Smooth muscle cell (in vitro differentiated cells): ENCODE data around the gene SPAG8. TPM values are rescaled to one million over a fixed set of nuclear protein-coding genes. Genes with fewer than 3 reads are reported as not detected.

Experiments used
- DNase-seq: peaks from one replicate; lab custom pipeline; 2025; ENCODE audit not compliant: unreplicated experiment; lab: John Stamatoyannopoulos, UW
- H2AFZ ChIP-seq: fragments of 200-600 bp; sonication (generic); 2 replicates; pipeline ENCODE4 v1.6.0; 2016; ENCODE audit warnings: antibody characterized with exemption, low read depth, mild to moderate bottlenecking
- H3F3A ChIP-seq: fragments of 200-600 bp; sonication (generic); 2 replicates; pipeline ENCODE4 v1.6.0; 2017; ENCODE audit warnings: antibody characterized with exemption, low read depth
- H3K27ac ChIP-seq: fragments of 200-600 bp; sonication (generic); 2 replicates; pipeline ENCODE4 v1.5.1; 2016; ENCODE audit warnings: low read depth, mild to moderate bottlenecking
- H3K27me3 ChIP-seq: fragments of 200-600 bp; sonication (generic); 2 replicates; pipeline ENCODE4 v1.6.1; 2016; ENCODE audit warnings: low read depth, mild to moderate bottlenecking
- H3K36me3 ChIP-seq: fragments of 200-600 bp; sonication (generic); 2 replicates; pipeline ENCODE4 v1.5.1; 2016; ENCODE audit warnings: low read depth
- H3K4me1 ChIP-seq: fragments of 200-600 bp; sonication (generic); 2 replicates; pipeline ENCODE4 v1.5.1; 2016; ENCODE audit warnings: low read depth
- H3K4me2 ChIP-seq: fragments of 200-600 bp; sonication (generic); 2 replicates; pipeline ENCODE4 v1.6.0; 2016; ENCODE audit warnings: mild to moderate bottlenecking
- H3K4me3 ChIP-seq: fragments of 200-600 bp; sonication (generic); 2 replicates; pipeline ENCODE4 v1.5.1; 2016; ENCODE audit warnings: mild to moderate bottlenecking
- H3K79me2 ChIP-seq: fragments of 200-600 bp; sonication (generic); 2 replicates; pipeline ENCODE4 v1.6.0; 2016; ENCODE audit warnings: low read depth, mild to moderate bottlenecking
- H3K9ac ChIP-seq: fragments of 200-600 bp; sonication (generic); 2 replicates; pipeline ENCODE4 v1.6.0; 2016; ENCODE audit warnings: low read depth
- H3K9me3 ChIP-seq: fragments of 200-600 bp; sonication (generic); replicated peaks from 2 replicates; pipeline ENCODE4 v1.5.1; 2016; ENCODE audit warnings: low read depth
- H4K20me1 ChIP-seq: fragments of 200-600 bp; sonication (generic); 2 replicates; pipeline ENCODE4 v1.6.0; 2016; ENCODE audit warnings: low read depth
- WGBS: methylation state at CpG from one replicate; pipeline ENCODE4 v1.1.7; 2016; ENCODE audit warnings: low lambda C conversion rate; 5-methylcytosine and 5-hydroxymethylcytosine counted together
- polyA plus RNA-seq: library from polyadenylated mRNA; unstranded; fragments of >200 nt; fragmentation: Nextera tagmentation; extraction: Ambion mirVana; gene quantifications from 2 replicates; pipeline ENCODE4 v1.2.1, GENCODE V29; 2016
- total RNA-seq: library from RNA; depleted of rRNA; stranded (reverse); fragments of >200 nt; gene quantifications from 2 replicates; pipeline ENCODE4 v1.2.3, GENCODE V29; 2014
- TF ChIP-seq, protein P1 (sequence below): fragments of 200-600 bp; sonication (generic); IDR thresholded peaks from 2 replicates; pipeline ENCODE4 v1.5.1; 2017; ENCODE audit warnings: borderline replicate concordance, mild to moderate bottlenecking, antibody characterized with exemption; ENCODE audit not compliant: insufficient read depth, poor library complexity, severe bottlenecking

Gene SPAG8
- total and polyA plus RNA-seq, 2 experiments from 2014 or later = 1.2 TPM; not detected in 1

GRCh38 chr9:35810122-35810521 lies 1.9 kb downstream of the SPAG8 start:
- H4K20me1 ChIP-seq = no peaks in the 10 kb centered on the region
- DNase-seq = no peak
- H3K9ac ChIP-seq = no peak overlapping the region
- no peaks in the 10 kb centered on the region for H3K27me3 ChIP-seq
- no peak overlapping the region for H3K4me3 ChIP-seq
- TF ChIP-seq, protein P1, sequence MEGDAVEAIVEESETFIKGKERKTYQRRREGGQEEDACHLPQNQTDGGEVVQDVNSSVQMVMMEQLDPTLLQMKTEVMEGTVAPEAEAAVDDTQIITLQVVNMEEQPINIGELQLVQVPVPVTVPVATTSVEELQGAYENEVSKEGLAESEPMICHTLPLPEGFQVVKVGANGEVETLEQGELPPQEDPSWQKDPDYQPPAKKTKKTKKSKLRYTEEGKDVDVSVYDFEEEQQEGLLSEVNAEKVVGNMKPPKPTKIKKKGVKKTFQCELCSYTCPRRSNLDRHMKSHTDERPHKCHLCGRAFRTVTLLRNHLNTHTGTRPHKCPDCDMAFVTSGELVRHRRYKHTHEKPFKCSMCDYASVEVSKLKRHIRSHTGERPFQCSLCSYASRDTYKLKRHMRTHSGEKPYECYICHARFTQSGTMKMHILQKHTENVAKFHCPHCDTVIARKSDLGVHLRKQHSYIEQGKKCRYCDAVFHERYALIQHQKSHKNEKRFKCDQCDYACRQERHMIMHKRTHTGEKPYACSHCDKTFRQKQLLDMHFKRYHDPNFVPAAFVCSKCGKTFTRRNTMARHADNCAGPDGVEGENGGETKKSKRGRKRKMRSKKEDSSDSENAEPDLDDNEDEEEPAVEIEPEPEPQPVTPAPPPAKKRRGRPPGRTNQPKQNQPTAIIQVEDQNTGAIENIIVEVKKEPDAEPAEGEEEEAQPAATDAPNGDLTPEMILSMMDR = no peak
- no peak overlapping the region for H2AFZ ChIP-seq
- H3K4me1 ChIP-seq = peaks cover 9% of the 10 kb centered on the region
- H3K79me2 ChIP-seq = no peaks in the 10 kb centered on the region
- no peak overlapping the region for H3K4me2 ChIP-seq
- H3K36me3 ChIP-seq = no peaks in the 10 kb centered on the region
- no peak overlapping the region for H3K27ac ChIP-seq
- H3K9me3 ChIP-seq = no peaks in the 10 kb centered on the region
- peaks cover 3% of the 10 kb centered on the region for H3F3A ChIP-seq
- 91% methylated on average over 7 of the region's 7 CpGs for WGBS

GRCh38 chr9:35808433-35808832 lies 3.6 kb downstream of the SPAG8 start:
- Histone ChIP-seq H3K9me3 (no peaks in the 10 kb centered on the region), H3K27me3 (no peaks in the 10 kb centered on the region), H3K4me1 (no peaks in the 10 kb centered on the region), H3K4me2 (no peak overlapping the region), H3K9ac (no peak overlapping the region), H3K79me2 (no peaks in the 10 kb centered on the region), H3K4me3 (no peak overlapping the region), H2AFZ (no peak overlapping the region), H3F3A (peaks cover 3% of the 10 kb centered on the region), H3K27ac (no peak overlapping the region), H4K20me1 (no peaks in the 10 kb centered on the region), H3K36me3 (no peaks in the 10 kb centered on the region)
- no peak for DNase-seq
- TF ChIP-seq, protein P1 = no peak
- WGBS = 96% methylated on average over 9 of the region's 9 CpGs

GRCh38 chr9:35806101-35806500 lies 6.0 kb downstream of the SPAG8 start:
- Histone ChIP-seq H3F3A (no peaks in the 10 kb centered on the region), H3K9ac (no peak overlapping the region), H3K4me2 (no peak overlapping the region), H3K79me2 (no peaks in the 10 kb centered on the region), H2AFZ (no peak overlapping the region), H3K4me1 (no peaks in the 10 kb centered on the region), H4K20me1 (no peaks in the 10 kb centered on the region), H3K9me3 (no peaks in the 10 kb centered on the region), H3K4me3 (no peak overlapping the region), H3K36me3 (no peaks in the 10 kb centered on the region), H3K27me3 (no peaks in the 10 kb centered on the region), H3K27ac (no peak overlapping the region)
- 96% methylated on average over 8 of the region's 8 CpGs for WGBS
- no peak for DNase-seq
- TF ChIP-seq, protein P1 = no peak

- Histone ChIP-seq H4K20me1 (no peaks in the 10 kb centered on the region), H2AFZ (no peak overlapping the region), H3K79me2 (no peaks in the 10 kb centered on the region), H3K36me3 (no peaks in the 10 kb centered on the region), H3K27me3 (no peaks in the 10 kb centered on the region), H3K9ac (no peak overlapping the region), H3F3A (no peaks in the 10 kb centered on the region), H3K27ac (no peak overlapping the region), H3K4me1 (no peaks in the 10 kb centered on the region), H3K4me2 (no peak overlapping the region), H3K4me3 (no peak overlapping the region), H3K9me3 (no peaks in the 10 kb centered on the region)
- WGBS = 96% methylated on average over 13 of the region's 13 CpGs
- TF ChIP-seq, protein P1 = no peak
- DNase-seq = no peak
Measured at GRCh38 chr9:35801328-35802128, 10.5 kb downstream of the SPAG8 start.
